HG02970 (cell line): Measurements from ENCODE around the gene NDRG2.

Experiments used
- ATAC-seq: cut with Tn5 transposase; IDR thresholded peaks from one replicate; pipeline ENCODE4 v1.9.1; 2021; ENCODE audit warnings: mild to moderate bottlenecking, moderate library complexity, moderate number of reproducible peaks; ENCODE audit not compliant: unreplicated experiment, low FRiP score

NDRG2 gene

GRCh38 chr14:20980906-20981305 is 44.0 kb downstream of the NDRG2 start:
- no peak for ATAC-seq

- no peak for ATAC-seq
These were observed 46.2 kb downstream of the NDRG2 start for GRCh38 chr14:20978687-20979086.

- no peak for ATAC-seq
These were observed 48.6 kb downstream of the NDRG2 start for GRCh38 chr14:20976291-20976690.

- no peak for ATAC-seq
These were observed 51.4 kb downstream of the NDRG2 start for GRCh38 chr14:20973501-20973900.

GRCh38 chr14:20971705-20972021 is 53.2 kb downstream of the NDRG2 start:
- ATAC-seq = peak; percentile 7

GRCh38 chr14:20970983-20971704 is 53.7 kb downstream of the NDRG2 start:
- peak; percentile 89 for ATAC-seq

GRCh38 chr14:20970647-20970982 is 54.2 kb downstream of the NDRG2 start:
- no peak for ATAC-seq

GRCh38 chr14:20969336-20969735 is 55.5 kb downstream of the NDRG2 start:
- ATAC-seq = no peak
